ENCODE measurements around the gene YARS1.

YARS1 gene

GRCh38 chr1:32749771-32750170, 67.4 kb downstream of the YARS1 start:
- Histone ChIP-seq H2AFZ (ENCODE audit: low read depth, low read length) (no peak overlapping the region), H3K23ac (ENCODE audit: low read length in 2 of 2) (no peak overlapping the region), H3K14ac (ENCODE audit: low read length in 2 of 2) (no peak overlapping the region), H4K8ac (ENCODE audit: low read length) (no peak overlapping the region), H3K4me3 (ENCODE audit: insufficient read depth in 1 of 2, low read depth in 1 of 2, low read length in 2 of 2) (no peak overlapping the region), H3K9me3 (ENCODE audit: control insufficient read depth, low read length) (no peaks in the 10 kb centered on the region), H3K18ac (ENCODE audit: low read depth in 1 of 2, low read length in 2 of 2) (no peak overlapping the region), H2AK5ac (ENCODE audit: low read length, severe bottlenecking) (no peak overlapping the region), H3K4me1 (ENCODE audit: control insufficient read depth, insufficient read depth, low read depth, low read length) (peaks cover 7% of the 10 kb centered on the region), H2BK120ac (ENCODE audit: low read depth, low read length) (no peak overlapping the region), H3K27me3 (ENCODE audit: control insufficient read depth in 1 of 2, insufficient read depth in 1 of 2, low read length in 2 of 2) (no peaks in the 10 kb centered on the region), H3K27ac (ENCODE audit: low read length, poor library complexity, severe bottlenecking) (no peak overlapping the region), H3K36me3 (ENCODE audit: control insufficient read depth in 1 of 2, insufficient read depth in 2 of 2, low read depth in 1 of 2, low read length in 2 of 2) (peaks cover 0 to 9% of the 10 kb centered on the region in 2 experiments), H2BK15ac (ENCODE audit: low read depth, poor library complexity, severe bottlenecking) (no peak overlapping the region), H3K4ac (ENCODE audit: low read depth in 1 of 2, low read length in 2 of 2) (no peak overlapping the region), H2BK12ac (ENCODE audit: low read length in 2 of 2) (no peak overlapping the region), H3K9ac (ENCODE audit: low read length) (no peak overlapping the region), H4K91ac (ENCODE audit: low read length) (no peak overlapping the region), H3K4me2 (ENCODE audit: low read length, poor library complexity, severe bottlenecking) (no peak overlapping the region), H3K79me1 (replicated peaks; ENCODE audit: low read length, poor library complexity, severe bottlenecking) (peaks cover 37% of the 10 kb centered on the region), H2BK5ac (ENCODE audit: low read depth, low read length, poor library complexity, severe bottlenecking) (no peak overlapping the region)
- WGBS = 88% methylated on average over 3 of the region's 3 CpGs
- DNase-seq = no peak

- Histone ChIP-seq H3K18ac (ENCODE audit: low read depth in 1 of 2, low read length in 2 of 2) (no peak overlapping the region), H3K4ac (ENCODE audit: low read depth in 1 of 2, low read length in 2 of 2) (no peak overlapping the region), H2AK5ac (ENCODE audit: low read length, severe bottlenecking) (no peak overlapping the region), H2BK15ac (ENCODE audit: low read depth, poor library complexity, severe bottlenecking) (no peak overlapping the region), H3K9ac (ENCODE audit: low read length) (no peak overlapping the region), H3K14ac (ENCODE audit: low read length in 2 of 2) (no peak overlapping the region), H3K4me2 (ENCODE audit: low read length, poor library complexity, severe bottlenecking) (no peak overlapping the region), H3K9me3 (ENCODE audit: control insufficient read depth, low read length) (no peaks in the 10 kb centered on the region), H2AFZ (ENCODE audit: low read depth, low read length) (no peak overlapping the region), H3K36me3 (ENCODE audit: control insufficient read depth in 1 of 2, insufficient read depth in 2 of 2, low read depth in 1 of 2, low read length in 2 of 2) (peaks cover 0 to 9% of the 10 kb centered on the region in 2 experiments), H2BK120ac (ENCODE audit: low read depth, low read length) (no peak overlapping the region), H3K27me3 (ENCODE audit: control insufficient read depth in 1 of 2, insufficient read depth in 1 of 2, low read length in 2 of 2) (no peaks in the 10 kb centered on the region), H3K23ac (ENCODE audit: low read length in 2 of 2) (no peak overlapping the region), H2BK12ac (ENCODE audit: low read length in 2 of 2) (no peak overlapping the region), H3K4me3 (ENCODE audit: insufficient read depth in 1 of 2, low read depth in 1 of 2, low read length in 2 of 2) (no peak overlapping the region), H3K27ac (ENCODE audit: low read length, poor library complexity, severe bottlenecking) (no peak overlapping the region), H2BK5ac (ENCODE audit: low read depth, low read length, poor library complexity, severe bottlenecking) (no peak overlapping the region), H4K8ac (ENCODE audit: low read length) (no peak overlapping the region), H4K91ac (ENCODE audit: low read length) (no peak overlapping the region), H3K79me1 (replicated peaks; ENCODE audit: low read length, poor library complexity, severe bottlenecking) (peaks cover 41% of the 10 kb centered on the region), H3K4me1 (ENCODE audit: control insufficient read depth, insufficient read depth, low read depth, low read length) (peaks cover 5% of the 10 kb centered on the region)
- WGBS = over 99% methylated on average over 4 of the region's 4 CpGs
- DNase-seq = no peak
These were observed 67.8 kb downstream of the YARS1 start for GRCh38 chr1:32749332-32749731.

GRCh38 chr1:32748926-32749325, 68.2 kb downstream of the YARS1 start:
- Histone ChIP-seq H3K9ac (ENCODE audit: low read length) (no peak overlapping the region), H3K27ac (ENCODE audit: low read length, poor library complexity, severe bottlenecking) (no peak overlapping the region), H3K4me2 (ENCODE audit: low read length, poor library complexity, severe bottlenecking) (no peak overlapping the region), H3K4me3 (ENCODE audit: insufficient read depth in 1 of 2, low read depth in 1 of 2, low read length in 2 of 2) (no peak overlapping the region), H2BK15ac (ENCODE audit: low read depth, poor library complexity, severe bottlenecking) (no peak overlapping the region), H2AK5ac (ENCODE audit: low read length, severe bottlenecking) (no peak overlapping the region), H3K18ac (ENCODE audit: low read depth in 1 of 2, low read length in 2 of 2) (no peak overlapping the region), H3K14ac (ENCODE audit: low read length in 2 of 2) (no peak overlapping the region), H3K4ac (ENCODE audit: low read depth in 1 of 2, low read length in 2 of 2) (no peak overlapping the region), H3K23ac (ENCODE audit: low read length in 2 of 2) (no peak overlapping the region), H3K36me3 (ENCODE audit: control insufficient read depth in 1 of 2, insufficient read depth in 2 of 2, low read depth in 1 of 2, low read length in 2 of 2) (peaks cover 0 to 9% of the 10 kb centered on the region in 2 experiments), H2BK12ac (ENCODE audit: low read length in 2 of 2) (no peak overlapping the region), H2BK5ac (ENCODE audit: low read depth, low read length, poor library complexity, severe bottlenecking) (no peak overlapping the region), H3K79me1 (replicated peaks; ENCODE audit: low read length, poor library complexity, severe bottlenecking) (peaks cover 40% of the 10 kb centered on the region), H4K91ac (ENCODE audit: low read length) (no peak overlapping the region), H4K8ac (ENCODE audit: low read length) (no peak overlapping the region), H3K27me3 (ENCODE audit: control insufficient read depth in 1 of 2, insufficient read depth in 1 of 2, low read length in 2 of 2) (no peaks in the 10 kb centered on the region), H3K9me3 (ENCODE audit: control insufficient read depth, low read length) (no peaks in the 10 kb centered on the region), H3K4me1 (ENCODE audit: control insufficient read depth, insufficient read depth, low read depth, low read length) (peaks cover 3% of the 10 kb centered on the region), H2BK120ac (ENCODE audit: low read depth, low read length) (no peak overlapping the region), H2AFZ (ENCODE audit: low read depth, low read length) (no peak overlapping the region)
- WGBS = 89% methylated on average over 7 of the region's 8 CpGs
- no peak for DNase-seq

- Histone ChIP-seq H2BK120ac (ENCODE audit: low read depth, low read length) (no peak overlapping the region), H3K27ac (ENCODE audit: low read length, poor library complexity, severe bottlenecking) (no peak overlapping the region), H3K4me1 (ENCODE audit: control insufficient read depth, insufficient read depth, low read depth, low read length) (peaks cover 4% of the 10 kb centered on the region), H3K4me2 (ENCODE audit: low read length, poor library complexity, severe bottlenecking) (no peak overlapping the region), H3K23ac (ENCODE audit: low read length in 2 of 2) (no peak overlapping the region), H3K36me3 (ENCODE audit: control insufficient read depth in 1 of 2, insufficient read depth in 2 of 2, low read depth in 1 of 2, low read length in 2 of 2) (peaks cover 0 to 9% of the 10 kb centered on the region in 2 experiments), H2BK12ac (ENCODE audit: low read length in 2 of 2) (no peak overlapping the region), H2AK5ac (ENCODE audit: low read length, severe bottlenecking) (no peak overlapping the region), H2BK5ac (ENCODE audit: low read depth, low read length, poor library complexity, severe bottlenecking) (no peak overlapping the region), H3K4ac (ENCODE audit: low read depth in 1 of 2, low read length in 2 of 2) (no peak overlapping the region), H3K18ac (ENCODE audit: low read depth in 1 of 2, low read length in 2 of 2) (no peak overlapping the region), H3K9me3 (ENCODE audit: control insufficient read depth, low read length) (no peaks in the 10 kb centered on the region), H3K4me3 (ENCODE audit: insufficient read depth in 1 of 2, low read depth in 1 of 2, low read length in 2 of 2) (no peak overlapping the region), H4K91ac (ENCODE audit: low read length) (no peak overlapping the region), H3K9ac (ENCODE audit: low read length) (no peak overlapping the region), H3K79me1 (replicated peaks; ENCODE audit: low read length, poor library complexity, severe bottlenecking) (peaks cover 38% of the 10 kb centered on the region), H2BK15ac (ENCODE audit: low read depth, poor library complexity, severe bottlenecking) (no peak overlapping the region), H2AFZ (ENCODE audit: low read depth, low read length) (no peak overlapping the region), H3K14ac (ENCODE audit: low read length in 2 of 2) (no peak overlapping the region), H3K27me3 (ENCODE audit: control insufficient read depth in 1 of 2, insufficient read depth in 1 of 2, low read length in 2 of 2) (no peaks in the 10 kb centered on the region), H4K8ac (ENCODE audit: low read length) (no peak overlapping the region)
- WGBS = 91% methylated on average over 4 of the region's 4 CpGs
- no peak for DNase-seq
These were observed 68.8 kb downstream of the YARS1 start for GRCh38 chr1:32748348-32748747.
